HL-60 (cell line): ENCODE data around the gene PIAS4.

ENCODE experiments used
- DNase-seq, 2 experiments: peaks; one replicate each; pipeline ENCODE4 v3.0.0-alpha.2; 2010 to 2020; ENCODE audit warnings: low read depth in 1 of 2, low spot score in 1 of 2
- H3K27ac ChIP-seq: fragments of 250-450 bp; sonication (Bioruptor Pico); replicated peaks from 2 replicates; pipeline ENCODE4 v1.5.1; 2020; ENCODE audit warnings: mild to moderate bottlenecking, moderate library complexity
- H3K27me3 ChIP-seq: fragments of 250-450 bp; sonication (Bioruptor Pico); 2 replicates; pipeline ENCODE4 v1.5.1; 2021; ENCODE audit warnings: mild to moderate bottlenecking, moderate library complexity; ENCODE audit not compliant: insufficient read depth, poor library complexity, severe bottlenecking
- H3K4me3 ChIP-seq: replicated peaks from 2 replicates; pipeline ENCODE4 v1.5.1; 2011; ENCODE audit warnings: mild to moderate bottlenecking, control low read depth, low read length; ENCODE audit not compliant: insufficient read depth
- GABPA ChIP-seq: IDR thresholded peaks from 2 replicates; pipeline ENCODE4 v1.6.1; 2012; ENCODE audit warnings: low read depth
- POLR2AphosphoS5 ChIP-seq: IDR thresholded peaks from 2 replicates; pipeline ENCODE4 v1.6.1; 2012; ENCODE audit warnings: low read depth
- REST ChIP-seq: IDR thresholded peaks from 2 replicates; pipeline ENCODE4 v1.6.1; 2012; ENCODE audit warnings: low read depth; ENCODE audit not compliant: insufficient replicate concordance
- SPI1 ChIP-seq: IDR thresholded peaks from 2 replicates; pipeline ENCODE4 v1.6.1; 2012; ENCODE audit warnings: low read depth, mild to moderate bottlenecking, borderline replicate concordance
- TF ChIP-seq, protein P1 (sequence below): IDR thresholded peaks from one replicate; pipeline ENCODE4 v1.5.1; 2011; ENCODE audit warnings: low read length, control low read depth, inconsistent platforms; ENCODE audit not compliant: insufficient read depth

Gene PIAS4

DNA sequence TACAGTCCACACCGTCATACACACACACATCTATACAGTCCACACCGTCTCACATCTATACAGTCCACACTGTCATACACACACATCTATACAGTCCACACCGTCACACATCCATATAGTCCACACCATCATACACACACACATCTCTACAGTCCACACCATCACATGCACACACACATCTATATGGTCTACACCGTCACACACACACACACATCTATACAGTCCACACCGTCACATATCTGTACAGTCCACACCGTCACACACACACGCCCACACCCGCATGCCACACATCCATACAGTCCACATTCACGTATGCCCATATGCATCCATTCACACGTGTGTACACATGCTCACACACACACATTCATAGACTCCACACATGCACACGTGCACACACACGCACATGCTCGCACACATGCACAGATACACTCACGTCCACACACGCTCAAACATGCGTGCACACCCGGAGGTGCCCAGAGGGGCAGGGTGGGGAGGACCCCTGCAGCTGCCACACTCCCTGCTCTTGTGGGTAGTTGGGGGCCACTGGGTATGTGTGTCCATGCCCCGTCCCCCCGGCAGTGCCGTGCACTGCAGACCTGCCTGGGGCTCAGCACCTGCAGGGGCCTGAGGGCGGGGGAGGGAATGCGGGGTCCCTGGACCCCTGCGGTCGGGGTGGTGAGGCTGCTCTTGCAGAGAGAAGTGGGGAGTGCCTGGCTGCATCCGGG is 29.2 kb downstream of the PIAS4 start:
- H3K27me3 ChIP-seq = no peaks in the 10 kb centered on the region
- H3K27ac ChIP-seq = no peak overlapping the region
- DNase-seq = no peak
- TF ChIP-seq POLR2AphosphoS5 (no peak; the same call in 1 of the 2 replicates), SPI1 (no peak), GABPA (no peak), REST (no peak)
- TF ChIP-seq, protein P1, sequence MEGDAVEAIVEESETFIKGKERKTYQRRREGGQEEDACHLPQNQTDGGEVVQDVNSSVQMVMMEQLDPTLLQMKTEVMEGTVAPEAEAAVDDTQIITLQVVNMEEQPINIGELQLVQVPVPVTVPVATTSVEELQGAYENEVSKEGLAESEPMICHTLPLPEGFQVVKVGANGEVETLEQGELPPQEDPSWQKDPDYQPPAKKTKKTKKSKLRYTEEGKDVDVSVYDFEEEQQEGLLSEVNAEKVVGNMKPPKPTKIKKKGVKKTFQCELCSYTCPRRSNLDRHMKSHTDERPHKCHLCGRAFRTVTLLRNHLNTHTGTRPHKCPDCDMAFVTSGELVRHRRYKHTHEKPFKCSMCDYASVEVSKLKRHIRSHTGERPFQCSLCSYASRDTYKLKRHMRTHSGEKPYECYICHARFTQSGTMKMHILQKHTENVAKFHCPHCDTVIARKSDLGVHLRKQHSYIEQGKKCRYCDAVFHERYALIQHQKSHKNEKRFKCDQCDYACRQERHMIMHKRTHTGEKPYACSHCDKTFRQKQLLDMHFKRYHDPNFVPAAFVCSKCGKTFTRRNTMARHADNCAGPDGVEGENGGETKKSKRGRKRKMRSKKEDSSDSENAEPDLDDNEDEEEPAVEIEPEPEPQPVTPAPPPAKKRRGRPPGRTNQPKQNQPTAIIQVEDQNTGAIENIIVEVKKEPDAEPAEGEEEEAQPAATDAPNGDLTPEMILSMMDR = no peak
- no peak overlapping the region for H3K4me3 ChIP-seq

- Histone ChIP-seq H3K4me3 (no peak overlapping the region), H3K27me3 (no peaks in the 10 kb centered on the region), H3K27ac (no peak overlapping the region)
- TF ChIP-seq REST (no peak), POLR2AphosphoS5 (no peak), GABPA (no peak), SPI1 (no peak)
- TF ChIP-seq, protein P1 = no peak
- no peak for DNase-seq
Measured at GRCh38 chr19:4037301-4037949, 29.9 kb downstream of the PIAS4 start.

GRCh38 chr19:4038057-4038456 is 30.5 kb downstream of the PIAS4 start:
- TF ChIP-seq POLR2AphosphoS5 (no peak), SPI1 (no peak), GABPA (no peak), REST (no peak)
- TF ChIP-seq, protein P1 = no peak

More at GRCh38 chr19:4038057-4038456, 30.5 kb downstream of the PIAS4 start:
- no peak for DNase-seq
- H3K27me3 ChIP-seq = no peaks in the 10 kb centered on the region
- H3K27ac ChIP-seq = no peak overlapping the region
- no peak overlapping the region for H3K4me3 ChIP-seq
